H9 (cell line): Measurements from ENCODE around the gene ASPG. TPM values are rescaled to one million over a fixed set of nuclear protein-coding genes. Genes with fewer than 3 reads are reported as not detected.

Source experiments
- DNase-seq: peaks from one replicate; pipeline ENCODE4 v3.0.0-alpha.2; 2017
- H2AFZ ChIP-seq: one replicate; pipeline ENCODE4 v1.6.1; 2013; ENCODE audit warnings: mild to moderate bottlenecking, low read length, control low read depth, moderate library complexity
- H2AK5ac ChIP-seq: 2 replicates; pipeline ENCODE4 v1.6.1; 2013; ENCODE audit warnings: low read length, control low read depth, mixed read lengths; ENCODE audit not compliant: insufficient read length
- H2BK120ac ChIP-seq: one replicate; pipeline ENCODE4 v1.6.1; 2013; ENCODE audit warnings: low read depth, mild to moderate bottlenecking, low read length, control low read depth, inconsistent platforms; ENCODE audit not compliant: poor library complexity, severe bottlenecking
- H2BK12ac ChIP-seq: 2 replicates; pipeline ENCODE4 v1.6.1; 2013; ENCODE audit warnings: low read length, control low read depth, mixed read lengths, low read depth; ENCODE audit not compliant: insufficient read length
- H2BK15ac ChIP-seq: 2 replicates; pipeline ENCODE4 v1.6.1; 2013; ENCODE audit warnings: low read depth, low read length, control low read depth
- H2BK20ac ChIP-seq: one replicate; pipeline ENCODE4 v1.6.1; 2013; ENCODE audit warnings: low read depth, mild to moderate bottlenecking, low read length, control low read depth, inconsistent platforms; ENCODE audit not compliant: poor library complexity, severe bottlenecking
- H2BK5ac ChIP-seq: 2 replicates; pipeline ENCODE4 v1.6.1; 2013; ENCODE audit warnings: low read length, control low read depth, mixed read lengths; ENCODE audit not compliant: insufficient read length
- H3K14ac ChIP-seq: 2 replicates; pipeline ENCODE4 v1.6.1; 2013; ENCODE audit warnings: low read length, control low read depth; ENCODE audit not compliant: insufficient read depth
- H3K18ac ChIP-seq: 2 replicates; pipeline ENCODE4 v1.6.1; 2013; ENCODE audit warnings: low read depth, mild to moderate bottlenecking, mixed read lengths, low read length, control low read depth; ENCODE audit not compliant: insufficient read length
- H3K23ac ChIP-seq: 2 replicates; pipeline ENCODE4 v1.6.1; 2013; ENCODE audit warnings: low read length, control low read depth, mixed read lengths, low read depth; ENCODE audit not compliant: insufficient read length
- H3K23me2 ChIP-seq: 2 replicates; pipeline ENCODE4 v1.6.1; 2013; ENCODE audit warnings: low read depth, mild to moderate bottlenecking, mixed read lengths, low read length, control low read depth; ENCODE audit not compliant: insufficient read length, poor library complexity, severe bottlenecking
- H3K27ac ChIP-seq: 2 replicates; pipeline ENCODE4 v1.5.1; 2013; ENCODE audit warnings: low read length, control low read depth, mixed read lengths, low read depth; ENCODE audit not compliant: insufficient read length
- H3K27me3 ChIP-seq: 2 replicates; pipeline ENCODE4 v1.6.1; 2013; ENCODE audit warnings: low read length, control low read depth, inconsistent platforms; ENCODE audit not compliant: insufficient read depth
- H3K4ac ChIP-seq: 2 replicates; pipeline ENCODE4 v1.6.1; 2013; ENCODE audit warnings: low read depth, mild to moderate bottlenecking, control low read depth, inconsistent platforms, low read length, moderate library complexity
- H3K4me1 ChIP-seq: 2 replicates; pipeline ENCODE4 v1.6.1; 2013; ENCODE audit warnings: low read length, control low read depth, inconsistent platforms; ENCODE audit not compliant: insufficient read depth
- H3K4me2 ChIP-seq: 2 replicates; pipeline ENCODE4 v1.6.1; 2013; ENCODE audit warnings: low read length, control low read depth, mixed read lengths; ENCODE audit not compliant: insufficient read length, insufficient read depth
- H3K56ac ChIP-seq: 2 replicates; pipeline ENCODE4 v1.6.1; 2013; ENCODE audit warnings: low read depth, mild to moderate bottlenecking, mixed read lengths, low read length, control low read depth; ENCODE audit not compliant: insufficient read length
- H3K79me1 ChIP-seq: 2 replicates; pipeline ENCODE4 v1.6.1; 2013; ENCODE audit warnings: low read depth, mild to moderate bottlenecking, moderate library complexity, low read length, control low read depth, inconsistent platforms; ENCODE audit not compliant: insufficient read depth, poor library complexity, severe bottlenecking
- H3K79me2 ChIP-seq: 2 replicates; pipeline ENCODE4 v1.6.1; 2013; ENCODE audit warnings: low read length, control low read depth, inconsistent platforms; ENCODE audit not compliant: insufficient read depth
- H3K9ac ChIP-seq: 2 replicates; pipeline ENCODE4 v1.6.1; 2013; ENCODE audit warnings: low read length, control low read depth, mixed read lengths; ENCODE audit not compliant: insufficient read length; ENCODE audit errors: extremely low read depth
- H3K9me3 ChIP-seq: one replicate; pipeline ENCODE4 v1.6.1; 2013; ENCODE audit warnings: low read depth, low read length, inconsistent platforms; ENCODE audit not compliant: control insufficient read depth
- H3T11ph ChIP-seq: one replicate; pipeline ENCODE4 v1.6.1; 2013; ENCODE audit warnings: mild to moderate bottlenecking, low read length, control low read depth, inconsistent platforms
- H4K20me1 ChIP-seq: one replicate; pipeline ENCODE4 v1.6.1; 2013; ENCODE audit not compliant: control insufficient read depth, insufficient read length, insufficient read depth
- H4K5ac ChIP-seq: 2 replicates; pipeline ENCODE4 v1.6.1; 2013; ENCODE audit warnings: low read depth, mild to moderate bottlenecking, mixed read lengths, low read length, control low read depth; ENCODE audit not compliant: insufficient read length
- H4K8ac ChIP-seq: replicated peaks from 2 replicates; pipeline ENCODE4 v1.6.1; 2013; ENCODE audit warnings: low read length, control low read depth, mixed read lengths, low read depth; ENCODE audit not compliant: insufficient read length
- H4K91ac ChIP-seq: 2 replicates; pipeline ENCODE4 v1.6.1; 2013; ENCODE audit warnings: low read depth, mild to moderate bottlenecking, moderate library complexity, mixed read lengths, low read length, control low read depth; ENCODE audit not compliant: insufficient read length
- H3K27ac Mint-ChIP-seq, 3 experiments: 2 replicates in 2 of 3; 3 replicates in 1 of 3; pipeline ENCODE4 v1.8.0; 2020 to 2021; ENCODE audit warnings: mixed read lengths in 3 of 3, mild to moderate bottlenecking in 1 of 3, moderate library complexity in 1 of 3
- H3K27me3 Mint-ChIP-seq: 2 replicates; pipeline ENCODE4 v1.8.0; 2021; ENCODE audit warnings: low read depth, mild to moderate bottlenecking, moderate library complexity, mixed read lengths
- H3K36me3 Mint-ChIP-seq, 3 experiments: 2 replicates in 2 of 3; 3 replicates in 1 of 3; pipeline ENCODE4 v1.8.0; 2020 to 2021; ENCODE audit warnings: low read depth in 3 of 3, mixed read lengths in 3 of 3; ENCODE audit not compliant: insufficient read depth in 1 of 3
- H3K4me1 Mint-ChIP-seq, 2 experiments: 2 replicates each; pipeline ENCODE4 v1.8.0; 2020; ENCODE audit warnings: mixed read lengths in 2 of 2
- H3K4me3 Mint-ChIP-seq, 2 experiments: 2 replicates in 1 of 2; 3 replicates in 1 of 2; pipeline ENCODE4 v1.8.0; 2020 to 2021; ENCODE audit warnings: mild to moderate bottlenecking in 2 of 2, mixed read lengths in 2 of 2, moderate library complexity in 1 of 2
- H3K9me3 Mint-ChIP-seq, 2 experiments: 2 replicates in 1 of 2; 3 replicates in 1 of 2; pipeline ENCODE4 v1.8.0; 2020; ENCODE audit warnings: mild to moderate bottlenecking in 2 of 2, mixed read lengths in 2 of 2, moderate library complexity in 1 of 2
- CTCF ChIP-seq: fragments of 200-600 bp; sonication (generic); conservative IDR thresholded peaks from 3 replicates; pipeline ENCODE4 v1.8.0; 2021; ENCODE audit warnings: antibody characterized with exemption, mild to moderate bottlenecking
- WGBS: extraction: QIAGEN DNeasy Blood & Tissue Kit; methylation state at CpG from one replicate; pipeline ENCODE4 v1.1.7; 2013; ENCODE audit warnings: missing lambda C conversion rate, low lambda C conversion rate, mixed read lengths; ENCODE audit not compliant: insufficient read length; ENCODE audit errors: extremely low coverage; 5-methylcytosine and 5-hydroxymethylcytosine counted together
- total RNA-seq: library from RNA; stranded (reverse); gene quantifications from 2 replicates; pipeline ENCODE4 v1.2.1, GENCODE V29; 2021

ASPG gene
- total RNA-seq, 1 experiment from 2014 or later = 0.33 TPM

DNA sequence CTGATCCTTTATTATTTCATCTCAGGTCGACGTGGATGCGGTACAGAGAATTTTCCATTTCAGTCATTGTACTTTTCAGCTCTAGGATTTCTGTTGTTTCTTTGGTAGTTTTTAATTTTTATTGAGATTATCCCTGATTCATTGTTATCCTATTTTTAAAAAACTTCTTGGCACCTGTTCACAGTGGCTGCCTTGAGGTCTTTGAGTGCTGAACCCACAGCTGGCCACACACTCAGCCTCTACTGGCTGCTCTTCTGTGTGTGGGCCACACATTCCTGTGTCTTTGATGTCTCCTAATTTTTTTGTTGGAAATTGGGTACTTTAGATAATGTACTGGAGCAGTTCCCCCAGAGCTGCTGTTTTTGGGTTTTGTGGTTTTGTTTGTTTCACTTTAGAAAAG is 37.7 kb upstream of the ASPG start:
- Mint-ChIP-seq H3K4me1 (no peaks in the 10 kb centered on the region), H3K4me3 (no peak overlapping the region), H3K36me3 (no peaks in the 10 kb centered on the region; a peak in 1 of 7 replicates), H3K27ac (no peak overlapping the region), H3K27me3 (no peaks in the 10 kb centered on the region; the same call in 1 of the 2 replicates), H3K9me3 (no peaks in the 10 kb centered on the region; a peak in 1 of 5 replicates)
- Histone ChIP-seq H3K23ac (no peak overlapping the region), H4K91ac (no peak overlapping the region), H3K27me3 (peaks cover 3% of the 10 kb centered on the region; the same call in 1 of the 2 replicates), H3K4me1 (no peaks in the 10 kb centered on the region), H2BK12ac (no peak overlapping the region), H3K23me2 (no peaks in the 10 kb centered on the region), H3T11ph (no peak overlapping the region), H4K5ac (no peak overlapping the region), H2BK20ac (no peak overlapping the region), H2BK15ac (no peak overlapping the region), H3K9me3 (no peaks in the 10 kb centered on the region), H3K4ac (no peak overlapping the region), H3K18ac (no peak overlapping the region), H3K9ac (no peak overlapping the region), H2BK120ac (no peak overlapping the region), H4K20me1 (no peaks in the 10 kb centered on the region), H3K79me2 (no peaks in the 10 kb centered on the region), H3K79me1 (no peaks in the 10 kb centered on the region), H2AFZ (no peak overlapping the region), H3K4me2 (no peak overlapping the region), H3K56ac (no peak overlapping the region), H4K8ac (no peak overlapping the region), H3K14ac (no peak overlapping the region), H2BK5ac (no peak overlapping the region), H2AK5ac (no peak overlapping the region), H3K27ac (no peak overlapping the region)
- no CpG with 5 or more reads among the region's 3 CpGs for WGBS
- TF ChIP-seq CTCF = no peak
- no peak for DNase-seq
